CD4-positive, alpha-beta T cell treated with Interleukin-17A for 1 hour (primary cell): ENCODE results near the gene ARHGEF40.
"Not testable (repeated sequence)": the region's sequence is repeated elsewhere in the genome, so short reads cannot be mapped to it uniquely, and the experiment has no call there.

ENCODE experiments used
- DNase-seq: peaks from one replicate; pipeline ENCODE4 v3.0.0-alpha.2; 2020

The ARHGEF40 gene

DNA sequence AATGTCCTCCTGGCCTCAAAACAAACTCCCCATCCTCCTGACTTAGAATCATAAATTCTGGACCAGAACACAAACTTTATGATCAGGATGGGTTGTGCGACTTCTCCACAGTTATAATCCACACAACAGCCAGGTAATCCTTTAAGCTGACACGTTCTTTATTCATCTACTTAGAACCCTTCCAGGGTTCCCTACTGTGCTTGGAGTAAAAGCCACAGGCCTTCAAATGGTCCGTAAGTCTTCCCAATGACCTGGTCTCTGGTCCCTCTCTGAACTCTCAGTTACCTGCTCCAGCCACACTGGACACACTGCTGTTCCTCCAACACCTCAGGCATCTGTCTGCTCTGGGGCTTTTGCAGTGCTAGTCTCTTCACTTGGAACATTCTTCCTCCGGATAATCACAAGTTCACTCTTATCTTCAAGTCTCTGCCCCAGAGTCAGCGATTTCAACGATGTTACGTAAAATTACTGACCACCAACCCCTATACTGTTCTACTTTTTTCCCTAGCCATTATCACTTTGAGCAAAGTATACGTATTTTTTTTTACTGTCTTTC is 29.7 kb upstream of the ARHGEF40 start:
- DNase-seq = no peak

GRCh38 chr14:21040941-21041340 is 29.2 kb upstream of the ARHGEF40 start:
- not testable (repeated sequence) for DNase-seq

DNA sequence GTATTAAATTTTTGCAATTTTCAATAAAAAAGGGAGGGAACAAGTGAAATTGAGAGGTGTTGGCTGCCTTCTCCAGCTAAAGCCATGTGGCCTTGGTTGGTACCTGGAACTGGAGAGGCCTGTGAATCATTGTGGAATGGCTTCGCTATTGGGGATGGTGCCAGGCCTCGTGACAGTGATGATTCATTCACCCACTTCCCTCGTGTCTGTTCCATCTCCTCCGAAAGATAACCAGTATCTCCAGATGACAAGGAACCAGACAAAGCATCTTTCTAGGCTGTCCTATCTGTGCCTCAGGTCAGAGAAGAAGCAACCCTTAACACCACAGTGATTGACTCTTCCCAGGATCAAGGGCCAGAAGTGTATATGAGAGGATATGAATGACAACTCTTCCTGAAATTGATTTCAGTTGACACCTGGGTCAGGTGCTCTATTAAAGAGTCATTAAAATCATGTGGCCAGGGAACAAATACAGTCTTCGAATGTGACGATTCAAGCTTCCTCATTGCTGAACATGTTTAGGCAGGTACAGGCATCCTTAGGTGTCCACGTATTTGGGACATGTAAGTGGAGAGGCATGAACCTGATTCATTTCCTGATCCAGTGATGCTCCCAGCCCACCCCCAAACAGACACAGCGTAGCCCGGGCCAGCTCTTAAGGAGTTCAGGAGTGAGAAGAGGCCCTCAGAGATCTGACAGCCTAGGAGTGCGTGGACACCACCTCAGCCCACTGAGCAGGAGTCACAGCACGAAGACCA is 28.2 kb upstream of the ARHGEF40 start, which contains the start of gene RNASE7:
TSS of gene RNASE7 (plus strand) at position 687 of the 758 bp plus-strand sequence. CDS start 631 bp downstream, outside the sequence.
- DNase-seq = no peak

DNA sequence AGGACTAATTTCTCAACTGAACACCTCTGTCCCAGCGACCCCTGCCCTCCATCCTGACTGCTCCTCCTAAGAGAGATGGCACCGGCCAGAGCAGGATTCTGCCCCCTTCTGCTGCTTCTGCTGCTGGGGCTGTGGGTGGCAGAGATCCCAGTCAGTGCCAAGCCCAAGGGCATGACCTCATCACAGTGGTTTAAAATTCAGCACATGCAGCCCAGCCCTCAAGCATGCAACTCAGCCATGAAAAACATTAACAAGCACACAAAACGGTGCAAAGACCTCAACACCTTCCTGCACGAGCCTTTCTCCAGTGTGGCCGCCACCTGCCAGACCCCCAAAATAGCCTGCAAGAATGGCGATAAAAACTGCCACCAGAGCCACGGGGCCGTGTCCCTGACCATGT is 27.2 kb upstream of the ARHGEF40 start:
- no peak for DNase-seq

GRCh38 chr14:21043387-21043973 is 26.6 kb upstream of the ARHGEF40 start:
- no peak for DNase-seq

DNA sequence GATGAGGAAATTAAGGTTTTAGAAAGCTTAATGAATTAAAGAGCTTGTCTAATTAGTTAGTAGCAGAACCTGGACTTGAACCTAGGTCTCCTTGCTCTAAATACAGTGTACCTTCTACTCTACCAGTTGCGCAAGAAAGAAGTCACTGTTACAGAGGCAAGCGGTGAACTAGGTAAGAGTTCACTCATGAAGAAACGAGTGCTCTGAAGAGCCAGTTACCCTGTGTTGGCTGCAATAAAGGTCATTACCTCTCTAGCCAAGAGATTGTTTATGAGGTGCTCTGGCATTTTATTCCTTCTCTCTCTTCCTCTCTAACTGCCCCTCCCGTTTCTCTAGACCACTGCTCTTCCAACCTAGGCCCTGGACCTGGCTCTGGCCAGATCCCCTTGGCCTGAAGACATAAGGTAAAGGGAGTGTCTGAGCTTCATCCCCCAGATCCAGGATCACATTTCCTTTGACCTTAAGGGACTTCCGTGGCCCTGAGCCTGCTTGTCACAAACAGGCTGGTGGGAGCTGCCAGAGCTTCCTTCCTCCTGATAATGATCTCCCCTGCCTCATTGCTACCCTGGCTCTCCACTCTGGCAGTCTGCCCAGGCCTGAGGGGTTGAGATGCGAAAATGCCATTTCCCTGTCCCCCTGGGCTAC is 26.0 kb upstream of the ARHGEF40 start:
- peak; percentile 42 for DNase-seq

DNA sequence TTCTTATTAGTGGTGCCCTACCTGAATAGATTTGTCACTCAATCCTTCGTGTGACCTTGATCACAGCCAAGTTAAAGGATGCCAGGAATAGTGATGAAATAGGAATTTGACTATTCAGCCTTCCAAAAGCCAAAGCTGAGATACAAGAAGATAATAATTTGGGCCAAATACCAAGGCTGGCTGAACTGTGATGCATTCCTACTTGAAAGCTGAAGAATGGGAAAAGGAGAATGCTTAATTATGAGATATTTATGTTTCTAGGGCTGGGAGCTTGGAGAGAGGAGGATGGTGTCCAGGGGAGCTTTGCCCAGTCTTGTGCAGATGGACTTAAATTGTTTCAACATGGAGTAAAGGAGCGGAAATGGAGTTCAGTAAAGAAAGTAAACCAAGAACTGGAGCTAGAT is 22.7 kb upstream of the ARHGEF40 start:
- DNase-seq = no peak

GRCh38 chr14:21048638-21049037 is 21.5 kb upstream of the ARHGEF40 start:
- DNase-seq = no peak

DNA sequence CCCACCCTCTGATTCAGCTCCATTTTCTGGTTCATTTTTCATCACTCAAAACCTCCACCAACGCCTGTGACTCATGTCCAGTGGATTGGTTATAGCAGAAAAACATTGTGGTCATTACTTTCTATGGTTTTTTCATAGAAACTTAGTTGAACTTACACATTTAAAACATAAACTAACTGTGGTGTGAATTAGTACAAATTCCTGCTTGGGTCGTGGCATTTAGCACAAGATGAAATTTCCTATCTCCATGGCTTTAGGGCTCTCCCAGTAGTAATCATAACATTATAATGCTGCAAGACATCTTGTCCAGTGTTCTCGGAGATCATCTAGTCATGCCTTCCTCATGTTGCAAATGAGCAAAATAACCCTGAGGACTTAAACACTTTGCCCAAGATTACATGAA is 20.8 kb upstream of the ARHGEF40 start:
- no peak for DNase-seq

DNA sequence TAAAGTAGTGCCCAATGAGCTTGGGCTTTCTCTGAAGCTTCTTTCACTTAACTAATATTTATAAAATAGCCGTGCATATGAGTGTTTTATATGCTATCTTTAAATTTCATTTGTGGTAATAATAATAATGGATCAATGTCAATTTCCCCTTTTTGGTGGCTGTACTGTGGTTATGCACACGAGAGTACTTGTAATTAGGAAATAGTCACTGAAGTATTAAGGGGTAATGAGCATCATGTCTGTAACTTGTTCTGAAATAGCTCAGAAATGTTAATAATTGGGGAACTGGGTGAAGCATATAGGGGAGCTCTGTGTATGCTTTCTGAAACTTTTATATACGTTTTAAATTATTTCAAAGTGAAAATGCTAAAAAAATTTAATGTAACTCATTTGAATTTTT is 19.5 kb upstream of the ARHGEF40 start:
- DNase-seq = no peak

DNA sequence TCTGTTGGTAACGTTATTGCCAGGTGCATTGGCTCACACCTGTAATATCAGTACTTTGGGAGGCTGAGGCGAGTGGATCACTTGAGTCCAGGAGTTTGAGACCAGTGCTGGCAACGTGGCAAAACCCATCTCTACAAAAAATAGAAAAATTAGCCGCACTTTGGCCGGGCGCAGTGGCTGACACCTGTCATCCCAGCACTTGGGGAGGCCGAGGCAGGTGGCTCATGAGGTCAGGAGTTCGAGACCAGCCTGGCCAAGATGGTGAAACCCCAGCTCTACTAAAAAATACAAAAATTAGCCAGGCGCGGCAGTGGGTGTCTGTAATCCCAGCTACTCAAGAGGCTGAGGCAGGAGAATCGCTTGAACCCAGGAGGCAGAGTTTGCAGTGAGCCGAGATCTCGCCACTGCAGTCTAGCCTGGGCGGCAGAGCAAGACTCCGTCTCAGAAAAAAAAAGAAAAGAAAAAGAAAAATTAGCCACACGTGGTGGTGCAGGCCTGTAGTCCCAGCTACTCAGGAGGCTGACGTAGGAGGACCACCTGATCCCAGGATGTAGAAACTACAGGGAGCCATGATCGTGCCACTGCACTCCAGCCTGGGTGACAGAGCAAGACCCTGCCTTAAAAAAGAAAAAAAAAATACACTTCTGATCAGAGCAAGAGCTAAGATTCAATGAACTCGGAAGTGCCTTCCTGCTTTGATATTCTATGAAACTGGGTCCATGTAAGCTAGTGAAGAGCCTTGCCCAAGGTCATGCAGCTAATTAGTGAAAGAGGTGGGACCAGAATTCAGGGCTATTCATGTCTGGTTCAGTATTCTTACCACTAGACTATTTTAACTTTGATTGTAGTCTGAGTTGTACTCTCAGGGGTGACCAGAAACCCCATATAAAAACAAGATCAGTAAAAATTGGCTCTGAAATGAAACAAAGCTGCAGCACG is 16.7 kb upstream of the ARHGEF40 start:
- no peak for DNase-seq

DNA sequence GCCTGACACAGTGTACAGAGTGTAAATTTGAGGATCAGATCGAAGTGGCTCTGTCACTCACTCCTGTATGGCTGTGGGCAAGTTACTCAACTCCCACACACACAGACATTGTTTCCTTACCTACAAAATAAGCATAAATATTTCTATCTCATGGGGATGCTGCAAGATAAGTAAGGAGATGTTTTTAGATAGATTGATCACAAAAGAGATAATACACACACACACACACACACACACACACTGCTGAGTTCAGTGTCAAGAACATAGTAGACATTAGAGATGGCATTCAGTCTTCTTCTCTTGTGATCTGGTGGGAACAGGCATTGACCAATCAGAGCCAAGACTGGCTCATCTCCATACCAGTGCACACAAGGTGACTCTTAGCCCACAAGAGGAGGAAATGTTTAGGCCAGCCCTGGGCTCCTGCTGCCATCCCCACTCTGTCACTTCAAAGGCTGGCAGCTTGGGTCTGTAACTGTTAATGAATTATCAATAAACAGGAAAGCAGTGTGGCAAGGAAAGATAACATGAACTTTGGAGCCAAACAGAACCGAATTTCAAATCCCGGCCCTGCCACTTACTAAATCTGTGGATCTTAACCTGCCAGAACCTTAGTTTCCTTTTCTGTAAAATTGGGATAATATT is 15.9 kb upstream of the ARHGEF40 start:
- DNase-seq = no peak

DNA sequence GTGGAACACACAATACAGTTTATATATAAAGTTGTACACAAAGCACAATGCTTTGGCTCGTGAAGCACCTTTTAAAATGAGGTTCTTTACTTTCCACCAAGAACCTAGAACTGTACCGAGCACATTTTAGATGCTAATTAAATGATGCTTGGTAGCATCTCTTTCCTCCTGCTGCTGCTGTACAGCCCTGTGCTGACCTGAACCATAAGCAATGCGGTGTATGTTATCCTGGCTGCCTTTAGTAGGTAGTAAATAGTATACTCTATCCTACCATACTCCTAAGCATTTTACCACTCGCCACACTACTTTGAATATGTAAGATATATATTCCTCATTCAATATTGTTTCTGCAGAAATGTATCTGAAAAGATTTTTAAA is 15.3 kb upstream of the ARHGEF40 start:
- DNase-seq = no peak

DNA sequence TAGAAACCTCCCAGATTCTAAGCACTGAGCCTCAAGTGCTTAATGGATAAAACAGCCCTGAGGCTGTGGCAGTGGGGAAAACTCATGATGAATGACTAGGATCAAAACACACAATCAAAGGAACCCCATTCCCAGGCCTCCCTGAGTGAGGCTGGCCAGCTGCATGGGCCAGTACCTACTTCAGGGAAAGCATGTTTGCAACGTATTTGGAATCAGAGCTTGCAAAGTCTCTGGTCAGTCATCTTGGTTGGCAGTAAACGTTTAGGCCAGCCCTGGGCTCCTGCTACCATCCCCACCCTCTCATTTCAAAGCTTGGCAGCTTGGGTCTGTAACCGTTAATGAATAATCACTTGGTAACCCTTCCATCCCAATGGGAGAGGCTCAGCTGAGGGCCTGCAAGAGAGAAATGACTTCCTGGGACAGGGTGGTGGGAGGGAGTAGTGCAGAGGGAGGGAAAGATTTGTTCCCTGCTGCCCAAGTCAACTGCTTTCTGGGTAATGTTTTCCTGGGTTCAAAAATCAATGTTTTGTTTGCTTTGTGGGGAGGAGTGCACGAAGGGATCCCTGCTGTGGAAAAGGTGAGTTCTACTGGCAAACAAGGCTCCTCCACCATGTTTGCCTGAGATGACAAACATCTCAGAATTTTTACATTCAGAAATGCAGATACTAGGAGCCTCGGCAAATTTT is 14.5 kb upstream of the ARHGEF40 start:
- no peak for DNase-seq

DNA sequence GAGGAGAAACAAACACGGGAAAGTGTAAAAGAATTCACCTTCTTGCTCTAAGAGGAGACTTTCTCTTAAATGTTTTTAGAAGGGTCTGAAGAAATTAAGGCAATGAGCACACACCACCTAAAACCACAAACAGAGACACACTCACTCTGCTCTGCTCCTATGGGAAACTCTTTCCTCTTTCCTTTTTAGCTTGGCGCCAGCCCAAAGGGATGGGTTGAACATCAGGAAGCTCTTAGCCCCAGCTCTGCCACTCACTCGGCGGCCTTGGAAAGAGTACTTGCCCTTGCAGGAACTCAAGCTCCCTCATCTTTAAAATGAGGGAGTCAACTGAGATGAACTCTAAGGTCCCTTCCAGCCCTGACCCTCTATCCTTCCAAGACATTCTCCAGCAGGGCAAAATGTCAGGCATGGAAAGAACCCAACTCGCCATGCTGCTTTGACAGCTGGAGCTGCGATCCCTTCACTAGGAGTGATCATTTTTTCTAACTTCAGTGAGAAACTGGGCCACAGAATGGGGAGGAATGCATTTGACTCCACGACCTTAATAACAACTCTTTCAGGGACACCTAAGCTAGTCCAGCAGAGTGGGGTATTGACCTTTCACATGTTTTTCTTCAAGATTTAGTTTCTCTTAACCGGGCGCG is 13.5 kb upstream of the ARHGEF40 start:
- no peak for DNase-seq

- DNase-seq = no peak
These were observed 12.1 kb upstream of the ARHGEF40 start, which contains the start of gene RNASE8 for GRCh38 chr14:21057803-21058675. Gene RNASE8 (plus strand): TSS chr14:21057822. CDS start chr14:21057893, 71 bp downstream.

DNA sequence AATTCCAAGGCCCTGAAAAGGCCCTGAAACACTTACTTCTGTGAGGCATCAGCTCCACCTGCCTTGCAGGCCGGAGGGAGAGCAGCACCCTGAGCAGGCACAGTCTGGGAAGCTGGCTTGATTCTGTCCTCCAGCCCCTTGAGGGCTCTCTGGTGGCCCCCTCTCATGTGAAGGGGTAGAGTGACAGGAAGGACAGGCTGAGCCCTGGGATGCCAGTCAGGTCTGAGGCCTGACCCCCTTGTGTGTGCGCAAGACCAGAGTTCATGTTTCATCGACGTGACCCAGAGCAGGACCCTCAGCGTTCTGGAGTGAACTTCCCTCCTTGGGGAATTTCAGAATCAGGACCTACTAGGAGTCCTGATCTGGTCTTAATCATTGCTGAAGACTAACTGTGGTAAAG is 11.2 kb upstream of the ARHGEF40 start:
- DNase-seq = no peak

GRCh38 chr14:21059842-21060613 is 10.1 kb upstream of the ARHGEF40 start:
- no peak for DNase-seq
